ENCODE data around the gene SPACA7.

SPACA7 gene

GRCh38 chr13:112447761-112448603 is 71.8 kb downstream of the SPACA7 start:
- no peak for DNase-seq (ENCODE audit: low spot score)

GRCh38 chr13:112448621-112449544 is 72.7 kb downstream of the SPACA7 start:
- DNase-seq (ENCODE audit: low spot score): no peak

- no peak for DNase-seq (ENCODE audit: low spot score)
Observed at GRCh38 chr13:112449545-112449930, 73.4 kb downstream of the SPACA7 start.

GRCh38 chr13:112450118-112450903 is 74.2 kb downstream of the SPACA7 start:
- no peak for DNase-seq (ENCODE audit: low spot score)

- DNase-seq (ENCODE audit: low spot score): no peak
Observed at GRCh38 chr13:112450904-112451240, 74.7 kb downstream of the SPACA7 start.

GRCh38 chr13:112451512-112452379 is 75.6 kb downstream of the SPACA7 start:
- DNase-seq (ENCODE audit: low spot score): no peak

GRCh38 chr13:112452380-112453206 is 76.4 kb downstream of the SPACA7 start:
- no peak for DNase-seq (ENCODE audit: low spot score)

GRCh38 chr13:112453207-112453829 is 77.2 kb downstream of the SPACA7 start:
- DNase-seq (ENCODE audit: low spot score): no peak

- no peak for DNase-seq (ENCODE audit: low spot score)
Observed at GRCh38 chr13:112453874-112454647, 77.9 kb downstream of the SPACA7 start.

- DNase-seq (ENCODE audit: low spot score): no peak
Observed at GRCh38 chr13:112454648-112455334, 78.6 kb downstream of the SPACA7 start.

- no peak for DNase-seq (ENCODE audit: low spot score)
Observed at GRCh38 chr13:112455476-112456059, 79.4 kb downstream of the SPACA7 start.

- no peak for DNase-seq (ENCODE audit: low spot score)
Observed at GRCh38 chr13:112456138-112457056, 80.2 kb downstream of the SPACA7 start.

- no peak for DNase-seq (ENCODE audit: low spot score)
Observed at GRCh38 chr13:112457081-112457480, 80.9 kb downstream of the SPACA7 start.

- DNase-seq (ENCODE audit: low spot score): no peak
Observed at GRCh38 chr13:112457485-112457884, 81.3 kb downstream of the SPACA7 start.

GRCh38 chr13:112462408-112462807 is 86.3 kb downstream of the SPACA7 start:
- DNase-seq (ENCODE audit: low spot score): no peak

GRCh38 chr13:112464720-112465119 is 88.6 kb downstream of the SPACA7 start:
- DNase-seq (ENCODE audit: low spot score): no peak
